ENCODE measurements around the gene BCAS1.

BCAS1 gene

GRCh38 chr20:53926428-53927028, 143.9 kb downstream of the BCAS1 start:
- no peak for DNase-seq (ENCODE audit: low read depth in 2 of 2)

- DNase-seq (ENCODE audit: low read depth in 2 of 2), result no peak
Measured at GRCh38 chr20:53925651-53926401, 144.6 kb downstream of the BCAS1 start.

GRCh38 chr20:53923566-53924369, 146.6 kb downstream of the BCAS1 start:
- no peak for DNase-seq (ENCODE audit: low read depth in 2 of 2)

GRCh38 chr20:53922901-53923314, 147.5 kb downstream of the BCAS1 start:
- DNase-seq (ENCODE audit: low read depth in 2 of 2), result no peak

- no peak for DNase-seq (ENCODE audit: low read depth in 2 of 2)
Measured at GRCh38 chr20:53921443-53921973, 148.9 kb downstream of the BCAS1 start.

- DNase-seq (ENCODE audit: low read depth in 2 of 2), result no peak
Measured at GRCh38 chr20:53920647-53921245, 149.6 kb downstream of the BCAS1 start.

- no peak for DNase-seq (ENCODE audit: low read depth in 2 of 2)
Measured at GRCh38 chr20:53919886-53920285, 150.5 kb downstream of the BCAS1 start.

- no peak for DNase-seq (ENCODE audit: low read depth in 2 of 2)
Measured at GRCh38 chr20:53918949-53919361, 151.4 kb downstream of the BCAS1 start.

GRCh38 chr20:53918020-53918311, 152.4 kb downstream of the BCAS1 start:
- DNase-seq (ENCODE audit: low read depth in 2 of 2), result no peak

GRCh38 chr20:53917145-53918019, 153.0 kb downstream of the BCAS1 start:
- DNase-seq (ENCODE audit: low read depth in 2 of 2), result no peak

- no peak for DNase-seq (ENCODE audit: low read depth in 2 of 2)
Measured at GRCh38 chr20:53916173-53916512, 154.3 kb downstream of the BCAS1 start.

GRCh38 chr20:53915446-53916172, 154.8 kb downstream of the BCAS1 start:
- peak; percentile 95 to 98 for DNase-seq (ENCODE audit: low read depth in 2 of 2)

- DNase-seq (ENCODE audit: low read depth in 2 of 2), result no peak
Measured at GRCh38 chr20:53914781-53915445, 155.5 kb downstream of the BCAS1 start.

GRCh38 chr20:53914091-53914780, 156.2 kb downstream of the BCAS1 start:
- no peak for DNase-seq (ENCODE audit: low read depth in 2 of 2)

GRCh38 chr20:53911301-53911700, 159.1 kb downstream of the BCAS1 start:
- DNase-seq (ENCODE audit: low read depth in 2 of 2), result no peak

- DNase-seq (ENCODE audit: low read depth in 2 of 2), result no peak
Measured at GRCh38 chr20:53910351-53911002, 159.9 kb downstream of the BCAS1 start.

- no peak for DNase-seq (ENCODE audit: low read depth in 2 of 2)
Measured at GRCh38 chr20:53907968-53908751, 162.2 kb downstream of the BCAS1 start.

GRCh38 chr20:53905820-53906191, 164.6 kb downstream of the BCAS1 start:
- DNase-seq (ENCODE audit: low read depth in 2 of 2), result no peak
